Astrocyte of the cerebellum (primary cell): ENCODE data around the gene GALNT10.

Experiments
- DNase-seq: peaks from one replicate; pipeline ENCODE4 v3.0.0-alpha.2; 2011; ENCODE audit warnings: low read depth
- H3K4me3 ChIP-seq: 2 replicates; pipeline ENCODE4 v1.5.1; 2011; ENCODE audit warnings: mild to moderate bottlenecking, low read depth, low read length, moderate library complexity
- CTCF ChIP-seq: IDR thresholded peaks from 2 replicates; pipeline ENCODE4 v1.5.1; 2012; ENCODE audit warnings: low read length, low read depth, moderate library complexity, mild to moderate bottlenecking; ENCODE audit errors: missing control alignments
- in situ Hi-C: cut with HindIII; loops from 2 replicates; pipeline ENCODE4 v1.10.0; 2017; ENCODE audit warnings: low sequenced_read_pairs

GALNT10 gene

GRCh38 chr5:154373729-154374179 is 183.2 kb downstream of the GALNT10 start:
- in situ Hi-C loops = no loop called here
- no peak for TF ChIP-seq CTCF
- no peak overlapping the region for H3K4me3 ChIP-seq
- DNase-seq = no peak

- DNase-seq = no peak
- H3K4me3 ChIP-seq = no peak overlapping the region
- in situ Hi-C loops = no loop called here
- TF ChIP-seq CTCF = no peak
Measured at GRCh38 chr5:154374264-154374663, 183.7 kb downstream of the GALNT10 start.

DNA sequence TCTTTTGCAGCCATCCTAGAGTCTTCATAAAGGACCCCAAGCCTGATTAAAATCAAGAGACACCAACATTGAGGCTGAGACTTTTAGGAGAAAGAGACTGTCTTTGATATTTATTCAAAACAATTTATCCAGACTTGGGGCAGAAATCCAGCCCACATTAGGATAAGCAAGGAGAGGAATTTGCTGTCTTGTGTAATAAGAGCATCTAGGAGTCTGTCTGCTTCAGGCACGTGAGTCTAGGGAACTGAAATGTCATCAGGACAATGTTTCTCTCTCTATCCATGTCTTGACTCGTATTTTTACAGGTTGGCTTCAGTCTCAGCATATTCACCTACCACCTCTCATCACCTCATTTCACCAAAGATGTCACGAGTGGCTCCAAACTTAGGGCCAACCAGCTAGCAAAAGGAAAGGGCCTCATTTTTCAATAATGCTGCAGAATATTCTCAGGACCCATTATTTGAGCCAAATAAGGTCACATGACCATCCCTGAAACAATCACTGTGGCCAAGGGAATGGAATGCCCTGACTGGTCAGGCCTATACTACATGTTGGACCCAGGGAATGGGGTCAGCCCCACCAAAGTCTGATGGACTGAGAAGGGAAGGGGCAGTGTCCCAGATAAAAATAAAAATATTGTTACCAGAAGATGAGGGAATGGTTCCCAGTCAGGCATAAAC is 184.9 kb downstream of the GALNT10 start:
- no peak overlapping the region for H3K4me3 ChIP-seq
- DNase-seq = no peak
- in situ Hi-C loops = no loop called here
- no peak for TF ChIP-seq CTCF

DNA sequence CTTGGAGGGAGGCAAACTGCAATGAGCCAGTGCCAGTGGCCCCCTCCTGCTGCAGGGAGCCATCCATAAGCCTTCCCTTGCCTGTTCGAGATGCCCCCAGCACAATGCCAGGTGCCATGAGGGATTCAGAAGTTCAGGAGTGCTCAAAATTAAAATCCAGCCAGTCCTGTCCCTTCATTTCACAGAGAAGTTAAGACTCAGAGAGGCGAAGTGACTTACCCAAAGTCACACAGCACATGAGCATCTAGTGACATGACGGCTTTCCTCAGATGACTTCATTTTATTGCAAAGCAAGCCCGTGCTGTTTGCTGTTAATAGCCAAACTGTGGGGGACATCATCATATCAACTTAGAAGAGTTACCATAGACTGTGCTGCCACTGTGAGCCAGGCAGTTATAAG is 185.9 kb downstream of the GALNT10 start:
- H3K4me3 ChIP-seq = no peak overlapping the region
- no peak for DNase-seq
- no peak for TF ChIP-seq CTCF
- in situ Hi-C loops = no loop called here

DNA sequence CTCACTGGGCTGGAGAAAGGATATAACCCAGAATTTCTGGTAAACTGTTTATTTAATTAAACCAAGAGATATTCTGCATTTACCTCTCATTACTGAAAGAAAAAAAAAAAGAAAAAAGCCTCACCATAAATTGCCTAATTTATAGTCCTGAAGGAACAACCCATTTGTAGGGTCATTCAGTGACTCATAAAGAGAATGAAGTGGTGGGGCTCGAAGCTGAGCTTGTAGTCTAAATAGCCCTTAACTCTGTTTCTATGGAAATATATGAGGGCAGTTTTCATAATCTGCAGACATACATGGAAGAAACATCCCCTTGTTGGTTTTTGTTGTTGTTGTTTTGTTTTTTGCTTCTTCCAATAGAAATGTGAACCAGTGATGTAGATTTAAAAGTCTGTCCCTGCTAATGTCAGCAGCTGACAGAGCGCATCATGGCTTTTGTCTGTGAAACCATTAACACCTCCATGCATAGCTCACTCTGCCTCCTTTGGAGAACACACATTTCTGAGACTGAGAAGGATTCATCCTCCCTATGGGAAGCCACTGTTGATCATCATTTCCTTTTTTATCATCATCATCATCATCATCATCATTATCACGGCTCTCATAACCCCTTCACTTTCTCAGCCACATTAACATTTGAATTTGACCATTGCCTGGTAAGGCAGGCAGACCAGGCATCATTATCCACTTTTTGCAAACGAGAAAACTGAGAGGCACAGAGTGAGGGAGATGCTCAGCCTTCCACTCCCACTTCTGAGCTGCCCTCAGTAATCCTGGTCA is 187.4 kb downstream of the GALNT10 start:
- no peak overlapping the region for H3K4me3 ChIP-seq
- no peak for TF ChIP-seq CTCF
- no peak for DNase-seq
- in situ Hi-C loops = no loop called here

- in situ Hi-C loops = no loop called here
- no peak overlapping the region for H3K4me3 ChIP-seq
- peak; percentile 84 for DNase-seq
- TF ChIP-seq CTCF = no peak
Measured at GRCh38 chr5:154380263-154380662, 189.7 kb downstream of the GALNT10 start.
